Endothelial cell of umbilical vein (primary cell): ENCODE results near the gene LRP2. TPM values are rescaled to one million over a fixed set of nuclear protein-coding genes. Genes with fewer than 3 reads are reported as not detected.

ENCODE experiments used
- BruUV-seq: library from RNA; stranded (reverse); fragments of 400-500 nt; replicated peaks from 2 replicates; lab custom pipeline; 2021; lab: Mats Ljungman, UMichigan
- CTCF ChIA-PET: fragments of 300-600, 350-600 bp; sonication (Branson Sonifier 250); formaldehyde crosslinking; loops from one replicate; lab custom pipeline; 2021; ENCODE audit warnings: antibody characterized with exemption, inconsistent platforms; lab: Charles Lee
- POLR2A ChIA-PET: fragments of 300-600, 350-600 bp; sonication (Branson Sonifier 250); formaldehyde crosslinking; loops from one replicate; lab custom pipeline; 2021; ENCODE audit warnings: antibody characterized with exemption, inconsistent platforms; lab: Charles Lee
- DNase-seq: peaks from one replicate; pipeline ENCODE4 v3.0.0-alpha.2; 2011; ENCODE audit warnings: low read depth, low spot score
- FAIRE-seq: peaks from 2 replicates; lab custom pipeline; 2011; peaks lifted over from hg19 to GRCh38; lab: Jason Lieb, UNC
- H2AFZ ChIP-seq: 2 replicates; pipeline ENCODE4 v1.6.0; 2012; ENCODE audit warnings: low read depth, low read length, control low read depth, inconsistent platforms
- H3K27ac ChIP-seq: 2 replicates; pipeline ENCODE4 v1.5.1; 2011; ENCODE audit warnings: low read depth, mild to moderate bottlenecking, control low read depth, low read length, moderate library complexity; ENCODE audit not compliant: insufficient read depth
- H3K27me3 ChIP-seq, 2 experiments: 2 replicates each; pipeline versions ENCODE4 v1.6.0 to v1.6.1; 2011; ENCODE audit warnings: low read length in 2 of 2, mixed read lengths in 1 of 2; ENCODE audit not compliant: control insufficient read depth in 2 of 2, insufficient read depth in 2 of 2
- H3K36me3 ChIP-seq, 2 experiments: 2 replicates in 1 of 2; 3 replicates in 1 of 2; pipeline ENCODE4 v1.5.1; 2011; ENCODE audit warnings: low read length in 2 of 2, mild to moderate bottlenecking in 1 of 2, moderate library complexity in 1 of 2; ENCODE audit not compliant: control insufficient read depth in 2 of 2, insufficient read depth in 2 of 2; ENCODE audit errors: extremely low read depth in 1 of 2
- H3K4me1 ChIP-seq: 3 replicates; pipeline ENCODE4 v1.5.1; 2011; ENCODE audit warnings: mild to moderate bottlenecking, low read length; ENCODE audit not compliant: control insufficient read depth, insufficient read depth; ENCODE audit errors: extremely low read depth
- H3K4me2 ChIP-seq: 2 replicates; pipeline ENCODE4 v1.6.1; 2011; ENCODE audit warnings: low read length, control low read depth, mixed read lengths; ENCODE audit not compliant: insufficient read depth
- H3K4me3 ChIP-seq, 3 experiments: fragments of 200-600 bp in 1 of 3; sonication (generic), shearing (Covaris generic) in 1 of 3; replicated peaks in 1 of 3; 2 replicates each; pipeline ENCODE4 v1.5.1; 2011 to 2016; ENCODE audit warnings: control low read depth in 3 of 3, low read length in 3 of 3, mild to moderate bottlenecking in 2 of 3, inconsistent platforms in 1 of 3, low read depth in 1 of 3, moderate library complexity in 1 of 3; ENCODE audit not compliant: insufficient read depth in 1 of 3
- H3K79me2 ChIP-seq: 2 replicates; pipeline ENCODE4 v1.6.0; 2012; ENCODE audit warnings: low read length, inconsistent platforms; ENCODE audit not compliant: control insufficient read depth, insufficient read depth
- H3K9ac ChIP-seq: replicated peaks from 2 replicates; pipeline ENCODE3; 2011; ENCODE audit warnings: low read length, control low read depth; ENCODE audit not compliant: insufficient read depth; ENCODE audit errors: extremely low read depth
- H3K9me1 ChIP-seq: replicated peaks from 3 replicates; pipeline ENCODE4 v1.6.0; 2011; ENCODE audit warnings: mild to moderate bottlenecking, low read length; ENCODE audit not compliant: control insufficient read depth, insufficient read depth; ENCODE audit errors: extremely low read depth
- H3K9me3 ChIP-seq: replicated peaks from 2 replicates; pipeline ENCODE4 v1.5.1; 2012; ENCODE audit warnings: low read length, inconsistent platforms; ENCODE audit not compliant: control insufficient read depth, insufficient read depth
- H4K20me1 ChIP-seq: replicated peaks from 2 replicates; pipeline ENCODE3; 2011; ENCODE audit warnings: mild to moderate bottlenecking, low read length; ENCODE audit not compliant: control insufficient read depth, insufficient read depth; ENCODE audit errors: extremely low read depth
- FOS ChIP-seq: IDR thresholded peaks from 2 replicates; pipeline ENCODE4 v1.6.1; 2011; ENCODE audit warnings: mild to moderate bottlenecking, low read length, moderate library complexity, borderline replicate concordance; ENCODE audit not compliant: insufficient read depth
- GATA2 ChIP-seq: IDR thresholded peaks from 2 replicates; pipeline ENCODE4 v1.7.0; 2011; ENCODE audit warnings: low read depth, mild to moderate bottlenecking, moderate library complexity, mixed read lengths, low read length; ENCODE audit not compliant: insufficient read length, insufficient read depth
- JUN ChIP-seq: IDR thresholded peaks from 2 replicates; pipeline ENCODE4 v1.6.1; 2011; ENCODE audit warnings: borderline replicate concordance, low read depth; ENCODE audit not compliant: insufficient read length, insufficient read depth
- MYC ChIP-seq: IDR thresholded peaks from one replicate; pipeline ENCODE4 v1.6.1; 2011; ENCODE audit warnings: mild to moderate bottlenecking, low read depth, low read length
- POLR2AphosphoS5 ChIP-seq: IDR thresholded peaks from 2 replicates; pipeline ENCODE4 v1.6.1; 2012; ENCODE audit warnings: low read depth, mild to moderate bottlenecking, control low read depth, low read length, moderate library complexity; ENCODE audit not compliant: insufficient read depth
- dilution Hi-C: fragments of 300-500 bp; cut with MboI; formaldehyde crosslinking; loops from one replicate; pipeline ENCODE4 v1.15.0; 2019; ENCODE audit warnings: low sequenced_read_pairs; ENCODE audit not compliant: extremely low pct_ligation_motif_present
- intact Hi-C: fragments of 100-400 bp; cut with micrococcal nuclease; formaldehyde crosslinking; loops from one replicate; pipeline ENCODE4 v1.10.0; 2022
- polyA plus RNA-seq, 4 experiments: library from polyadenylated mRNA; depleted of rRNA in 3 of 4; stranded (reverse) in 3 of 4; unstranded in 1 of 4; fragments of >200 nt; gene quantifications; 2 replicates each; pipeline versions ENCODE4 v1.2.1 to v1.2.3, GENCODE V29; 2011 to 2012; ENCODE audit warnings: missing spikeins in 1 of 4
- total RNA-seq: library from RNA; stranded (reverse); gene quantifications from 2 replicates; pipeline ENCODE4 v1.2.3, GENCODE V29; 2021
- TF ChIP-seq, protein P1 (sequence below): IDR thresholded peaks from 2 replicates; pipeline ENCODE4 v1.6.1; 2011; ENCODE audit not compliant: insufficient read depth, insufficient read length
- TF ChIP-seq, protein P2 (sequence below), 2 donors: IDR thresholded peaks; 1 replicate in 1 of 2; 2 replicates in 1 of 2; pipeline ENCODE4 v1.5.1; 2011; ENCODE audit warnings: low read length in 2 of 2, mild to moderate bottlenecking in 2 of 2, moderate library complexity in 2 of 2, control low read depth in 1 of 2, inconsistent platforms in 1 of 2, low read depth in 1 of 2; ENCODE audit not compliant: insufficient read depth in 1 of 2; ENCODE audit errors: extremely low read depth in 1 of 2

Gene LRP2
- total and polyA plus RNA-seq, 2 donors (not counting 3 experiments of a cell fraction or from before 2014, with no cell fraction given), result not detected

DNA sequence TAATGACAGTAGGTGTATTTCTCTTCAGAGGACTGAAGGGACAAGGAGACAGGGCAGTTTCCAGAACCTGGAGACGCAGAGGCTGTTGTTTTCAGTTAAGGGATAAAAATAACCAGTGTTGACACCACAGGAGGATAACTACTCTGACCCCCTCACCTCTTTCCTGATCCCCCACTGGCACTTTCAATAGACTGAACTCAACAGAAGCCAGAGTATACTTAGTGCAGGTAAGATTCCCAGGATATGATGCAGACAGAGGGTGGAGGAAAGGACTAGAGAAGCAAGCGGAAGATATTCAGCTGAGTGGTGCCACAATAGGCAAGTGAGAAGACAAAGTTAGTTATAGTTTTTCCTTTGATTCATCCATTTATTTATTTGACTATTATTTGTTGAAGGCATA is 273.2 kb downstream of the LRP2 start:
- H3K4me1 ChIP-seq, result no peaks in the 10 kb centered on the region
- H3K9me1 ChIP-seq, result no peaks in the 10 kb centered on the region
- H3K79me2 ChIP-seq, result no peaks in the 10 kb centered on the region
- no peak overlapping the region for H3K4me2 ChIP-seq
- no peak overlapping the region for H3K9ac ChIP-seq
- BruUV-seq, result no TSS peak
- H3K27ac ChIP-seq, result no peak overlapping the region
- intact Hi-C loops, result no loop called here
- no peaks in the 10 kb centered on the region for H4K20me1 ChIP-seq
- TF ChIP-seq GATA2 (no peak), POLR2AphosphoS5 (no peak), FOS (no peak), JUN (no peak), MYC (no peak)
- TF ChIP-seq, protein P1, sequence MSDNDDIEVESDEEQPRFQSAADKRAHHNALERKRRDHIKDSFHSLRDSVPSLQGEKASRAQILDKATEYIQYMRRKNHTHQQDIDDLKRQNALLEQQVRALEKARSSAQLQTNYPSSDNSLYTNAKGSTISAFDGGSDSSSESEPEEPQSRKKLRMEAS, result no peak
- TF ChIP-seq, protein P2, sequence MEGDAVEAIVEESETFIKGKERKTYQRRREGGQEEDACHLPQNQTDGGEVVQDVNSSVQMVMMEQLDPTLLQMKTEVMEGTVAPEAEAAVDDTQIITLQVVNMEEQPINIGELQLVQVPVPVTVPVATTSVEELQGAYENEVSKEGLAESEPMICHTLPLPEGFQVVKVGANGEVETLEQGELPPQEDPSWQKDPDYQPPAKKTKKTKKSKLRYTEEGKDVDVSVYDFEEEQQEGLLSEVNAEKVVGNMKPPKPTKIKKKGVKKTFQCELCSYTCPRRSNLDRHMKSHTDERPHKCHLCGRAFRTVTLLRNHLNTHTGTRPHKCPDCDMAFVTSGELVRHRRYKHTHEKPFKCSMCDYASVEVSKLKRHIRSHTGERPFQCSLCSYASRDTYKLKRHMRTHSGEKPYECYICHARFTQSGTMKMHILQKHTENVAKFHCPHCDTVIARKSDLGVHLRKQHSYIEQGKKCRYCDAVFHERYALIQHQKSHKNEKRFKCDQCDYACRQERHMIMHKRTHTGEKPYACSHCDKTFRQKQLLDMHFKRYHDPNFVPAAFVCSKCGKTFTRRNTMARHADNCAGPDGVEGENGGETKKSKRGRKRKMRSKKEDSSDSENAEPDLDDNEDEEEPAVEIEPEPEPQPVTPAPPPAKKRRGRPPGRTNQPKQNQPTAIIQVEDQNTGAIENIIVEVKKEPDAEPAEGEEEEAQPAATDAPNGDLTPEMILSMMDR (IDR thresholded peaks at IDR 0.05; ENCODE audit: extremely low read depth in 1 of 2, insufficient read depth in 1 of 2, low read depth in 1 of 2, low read length in 2 of 2), result no peak
- ChIA-PET CTCF (no interaction called here), POLR2A (no interaction called here)
- dilution Hi-C loops, result no loop called here
- no peaks in the 10 kb centered on the region for H3K36me3 ChIP-seq
- no peaks in the 10 kb centered on the region for H3K27me3 ChIP-seq
- DNase-seq, result no peak
- no peak overlapping the region for H2AFZ ChIP-seq
- no peaks in the 10 kb centered on the region for H3K9me3 ChIP-seq
- no peak for FAIRE-seq
- H3K4me3 ChIP-seq, result no peak overlapping the region
